Loucy (cell line): Measurements from ENCODE around the gene MAP2K3.
"Not testable (repeated sequence)": the region's sequence is repeated elsewhere in the genome, so short reads cannot be mapped to it uniquely, and the experiment has no call there.

Experiments
- H2AFZ ChIP-seq: fragments of 200-600 bp; sonication (generic); 2 replicates; pipeline ENCODE4 v1.6.0; 2016; ENCODE audit warnings: antibody characterized with exemption, mild to moderate bottlenecking, low read length, moderate library complexity
- H3F3A ChIP-seq: fragments of 200-600 bp; 2 replicates; pipeline ENCODE4 v1.6.0; 2016; ENCODE audit warnings: antibody characterized with exemption, low read depth, mild to moderate bottlenecking
- H3K27me3 ChIP-seq: fragments of 200-600 bp; sonication (generic); 2 replicates; pipeline ENCODE4 v1.6.1; 2014; ENCODE audit warnings: low read length, mild to moderate bottlenecking; ENCODE audit not compliant: insufficient read depth, poor library complexity, severe bottlenecking
- H3K36me3 ChIP-seq: fragments of 200-600 bp; sonication (generic); 2 replicates; pipeline ENCODE4 v1.6.1; 2016; ENCODE audit warnings: low read length; ENCODE audit not compliant: insufficient read depth
- H3K4me1 ChIP-seq: fragments of 200-600 bp; sonication (generic); 2 replicates; pipeline ENCODE4 v1.5.1; 2014; ENCODE audit warnings: low read length, mild to moderate bottlenecking; ENCODE audit not compliant: insufficient read depth, poor library complexity, severe bottlenecking
- H3K4me2 ChIP-seq: fragments of 200-600 bp; sonication (generic); 2 replicates; pipeline ENCODE4 v1.6.0; 2014; ENCODE audit warnings: antibody characterized with exemption, low read length, low read depth, mild to moderate bottlenecking; ENCODE audit not compliant: poor library complexity, severe bottlenecking
- H3K4me3 ChIP-seq: fragments of 200-600 bp; sonication (generic); 2 replicates; pipeline ENCODE4 v1.5.1; 2014; ENCODE audit warnings: low read length, mild to moderate bottlenecking, mixed read lengths; ENCODE audit not compliant: poor library complexity, severe bottlenecking
- H3K79me2 ChIP-seq: fragments of 200-600 bp; sonication (generic); 2 replicates; pipeline ENCODE4 v1.6.1; 2014; ENCODE audit warnings: low read length; ENCODE audit not compliant: insufficient read depth
- H3K9ac ChIP-seq: fragments of 200-600 bp; sonication (generic); 2 replicates; pipeline ENCODE4 v1.6.0; 2014; ENCODE audit warnings: mild to moderate bottlenecking, low read depth, low read length, moderate library complexity; ENCODE audit not compliant: poor library complexity, severe bottlenecking
- H3K9me2 ChIP-seq: fragments of 200-600 bp; sonication (generic); replicated peaks from 2 replicates; pipeline ENCODE4 v1.6.1; 2016; ENCODE audit warnings: low read depth, low read length, mixed read lengths
- H3K9me3 ChIP-seq: fragments of 200-600 bp; sonication (generic); 2 replicates; pipeline ENCODE4 v1.6.1; 2014; ENCODE audit warnings: mild to moderate bottlenecking, antibody characterized with exemption, low read length, low read depth; ENCODE audit not compliant: insufficient read depth
- H4K20me1 ChIP-seq: fragments of 200-600 bp; sonication (generic); 2 replicates; pipeline ENCODE4 v1.6.0; 2014; ENCODE audit warnings: antibody characterized with exemption, low read length, mild to moderate bottlenecking; ENCODE audit not compliant: insufficient read depth, poor library complexity, severe bottlenecking

Gene MAP2K3

DNA sequence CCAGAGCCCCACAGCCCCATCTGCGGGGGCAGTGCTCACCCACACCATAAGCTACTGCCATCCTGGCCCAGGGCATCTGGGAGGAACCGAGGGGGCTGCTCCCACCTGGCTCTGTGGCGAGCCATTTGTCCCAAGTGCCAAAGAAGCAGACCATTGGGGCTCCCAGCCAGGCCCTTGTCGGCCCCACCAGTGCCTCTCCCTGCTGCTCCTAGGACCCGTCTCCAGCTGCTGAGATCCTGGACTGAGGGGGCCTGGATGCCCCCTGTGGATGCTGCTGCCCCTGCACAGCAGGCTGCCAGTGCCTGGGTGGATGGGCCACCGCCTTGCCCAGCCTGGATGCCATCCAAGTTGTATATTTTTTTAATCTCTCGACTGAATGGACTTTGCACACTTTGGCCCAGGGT is 29.8 kb downstream of the MAP2K3 start:
- not testable (repeated sequence) for H3K9ac ChIP-seq, H2AFZ ChIP-seq, H3K9me2 ChIP-seq, H3K27me3 ChIP-seq, H3K36me3 ChIP-seq, H3K4me1 ChIP-seq, H3K4me3 ChIP-seq, H4K20me1 ChIP-seq, H3K79me2 ChIP-seq, H3K9me3 ChIP-seq, H3F3A ChIP-seq, H3K4me2 ChIP-seq

DNA sequence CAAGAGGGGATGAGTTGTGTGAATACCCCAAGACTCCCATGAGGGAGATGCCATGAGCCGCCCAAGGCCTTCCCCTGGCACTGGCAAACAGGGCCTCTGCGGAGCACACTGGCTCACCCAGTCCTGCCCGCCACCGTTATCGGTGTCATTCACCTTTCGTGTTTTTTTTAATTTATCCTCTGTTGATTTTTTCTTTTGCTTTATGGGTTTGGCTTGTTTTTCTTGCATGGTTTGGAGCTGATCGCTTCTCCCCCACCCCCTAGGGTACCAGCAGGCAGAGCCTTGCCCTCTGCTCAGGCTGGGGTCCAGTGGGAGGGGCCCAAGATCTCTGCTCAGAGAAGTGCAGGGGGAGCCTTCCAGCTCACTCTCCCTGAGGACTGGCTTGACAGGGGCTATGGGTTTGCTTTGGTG is 30.2 kb downstream of the MAP2K3 start:
- not testable (repeated sequence) for H3K27me3 ChIP-seq, H3K36me3 ChIP-seq, H3K9me2 ChIP-seq, H3K79me2 ChIP-seq, H3K9ac ChIP-seq, H2AFZ ChIP-seq, H3F3A ChIP-seq, H3K9me3 ChIP-seq, H4K20me1 ChIP-seq, H3K4me3 ChIP-seq, H3K4me1 ChIP-seq, H3K4me2 ChIP-seq

DNA sequence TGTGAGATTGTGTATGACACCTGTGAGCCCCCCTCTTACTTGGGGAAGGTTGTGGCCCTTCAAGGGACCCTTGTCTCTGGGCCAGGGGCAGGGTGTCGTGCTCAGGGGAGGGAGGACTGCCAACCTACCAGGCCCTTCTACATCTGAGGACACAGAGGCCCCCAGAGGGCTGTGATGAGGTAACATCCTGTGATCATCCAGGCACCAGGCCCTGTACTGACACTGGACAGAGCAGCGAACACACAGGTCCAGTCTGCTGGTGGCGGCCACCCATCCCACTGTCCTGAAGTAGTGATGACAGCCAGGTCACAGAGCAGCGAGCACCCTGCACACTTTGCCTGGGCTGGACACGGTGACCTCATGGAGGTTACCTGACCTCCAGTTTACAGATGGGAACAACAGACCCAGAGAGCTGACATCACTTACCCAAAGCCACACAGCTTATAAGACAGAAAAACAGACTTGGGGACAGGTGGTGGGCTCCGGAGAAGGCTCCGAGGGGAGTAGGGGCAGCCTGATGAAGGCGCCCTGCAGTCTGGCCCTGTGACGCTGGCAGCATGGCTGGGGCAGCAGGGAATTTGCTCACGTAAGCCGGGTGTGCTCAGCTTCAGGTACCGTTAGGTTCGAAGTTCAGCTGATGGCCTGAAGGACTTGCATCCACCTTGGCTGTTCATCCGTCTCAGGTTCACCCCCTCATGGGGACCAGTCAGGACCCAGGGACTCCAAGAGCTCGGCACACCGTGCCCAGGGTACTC is 30.9 kb downstream of the MAP2K3 start:
- not testable (repeated sequence) for H3K4me2 ChIP-seq, H3K9me3 ChIP-seq, H3K4me3 ChIP-seq, H3K36me3 ChIP-seq, H3K4me1 ChIP-seq, H3K9me2 ChIP-seq, H2AFZ ChIP-seq, H3K27me3 ChIP-seq, H3F3A ChIP-seq, H4K20me1 ChIP-seq, H3K79me2 ChIP-seq, H3K9ac ChIP-seq

DNA sequence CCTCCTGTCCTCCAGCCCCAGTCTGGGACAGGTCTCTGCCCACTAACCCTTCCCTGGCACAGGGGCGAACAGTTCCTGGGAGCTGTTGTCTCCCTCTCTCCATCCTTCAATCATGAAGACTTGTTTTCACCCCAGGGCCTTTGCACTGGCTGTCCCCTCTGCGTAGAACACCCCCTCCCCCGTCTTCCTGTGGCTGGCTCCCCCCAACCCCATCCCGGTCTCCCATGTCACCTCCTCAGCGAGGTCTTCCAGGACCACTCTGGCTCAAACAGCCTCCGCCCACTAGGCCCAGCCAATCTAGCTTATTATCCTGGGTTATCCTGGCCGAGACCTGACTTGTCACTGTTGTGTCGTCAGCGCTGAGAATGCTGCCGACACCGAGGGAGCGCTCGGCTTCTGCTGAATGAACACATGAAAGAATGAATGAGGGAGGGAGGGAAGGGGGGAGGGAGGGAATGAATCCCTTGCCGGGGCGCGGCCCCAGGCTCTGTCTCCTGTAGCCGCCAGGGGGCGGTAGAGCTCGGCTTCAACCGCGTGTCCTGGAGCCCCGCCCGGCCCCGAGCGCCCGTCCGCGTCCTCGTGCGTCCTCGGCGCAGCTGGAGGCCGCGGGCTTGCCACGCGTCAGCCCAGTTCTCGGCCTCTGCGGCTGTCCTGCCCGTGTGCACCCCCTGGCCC is 31.8 kb downstream of the MAP2K3 start:
- not testable (repeated sequence) for H3K9ac ChIP-seq, H3K4me2 ChIP-seq, H3K9me2 ChIP-seq, H2AFZ ChIP-seq, H3K36me3 ChIP-seq, H3K79me2 ChIP-seq, H3F3A ChIP-seq, H4K20me1 ChIP-seq, H3K27me3 ChIP-seq, H3K4me1 ChIP-seq, H3K4me3 ChIP-seq, H3K9me3 ChIP-seq

DNA sequence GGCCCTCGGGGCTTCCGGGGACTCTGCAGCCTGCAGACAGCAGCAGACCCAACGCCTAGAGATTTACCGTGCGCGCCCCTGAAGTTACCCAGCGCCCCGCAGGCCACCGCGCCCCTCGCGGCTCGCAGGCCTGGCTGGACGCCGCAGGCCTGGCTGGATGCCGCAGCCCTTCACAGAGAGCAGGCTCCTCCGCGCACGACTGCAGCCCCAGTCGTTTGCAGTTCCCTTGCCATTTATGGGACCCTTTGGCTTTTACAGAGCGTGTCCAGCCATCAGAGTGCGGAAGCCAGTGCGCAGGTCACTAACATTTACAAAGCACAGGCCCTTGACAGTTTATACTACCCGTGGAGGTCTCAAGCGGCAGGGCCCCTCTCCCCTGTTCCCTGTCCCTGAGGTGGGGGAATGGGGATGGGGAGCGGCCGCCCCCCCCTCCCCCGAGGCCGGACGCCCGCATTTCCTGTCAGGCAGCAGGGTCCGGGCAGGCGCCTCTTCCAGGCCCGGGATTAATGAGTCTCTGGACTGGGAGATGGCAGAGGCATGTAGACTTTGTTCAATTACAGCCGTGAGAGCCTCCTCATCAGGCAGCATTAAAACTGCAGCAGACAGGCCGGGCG is 32.5 kb downstream of the MAP2K3 start:
- not testable (repeated sequence) for H3K9me3 ChIP-seq, H3K9me2 ChIP-seq, H3K4me2 ChIP-seq, H4K20me1 ChIP-seq, H2AFZ ChIP-seq, H3K79me2 ChIP-seq, H3K9ac ChIP-seq, H3K4me1 ChIP-seq, H3K4me3 ChIP-seq, H3F3A ChIP-seq, H3K27me3 ChIP-seq, H3K36me3 ChIP-seq

DNA sequence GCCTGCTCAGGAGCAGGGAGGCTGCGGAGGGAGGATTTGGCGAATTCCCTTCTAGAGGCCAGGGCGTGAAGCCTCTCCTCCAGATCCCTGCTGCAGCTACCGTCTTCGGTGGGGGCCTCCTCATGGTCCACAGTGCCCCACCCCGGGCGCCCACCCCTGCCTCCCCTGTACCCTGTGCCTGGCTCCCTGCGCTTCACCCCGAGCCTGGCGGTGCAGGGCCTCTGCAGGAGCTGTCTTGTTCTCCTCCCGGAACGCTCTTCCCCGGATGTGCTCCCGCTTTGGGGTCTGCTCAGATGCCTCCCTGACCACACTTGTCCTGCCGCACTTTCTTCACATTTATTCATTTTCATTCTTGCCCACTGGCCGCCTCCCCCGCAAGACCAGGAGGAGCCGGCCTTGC is 33.3 kb downstream of the MAP2K3 start:
- H3K9me3 ChIP-seq, H3K79me2 ChIP-seq, H3K4me3 ChIP-seq, H4K20me1 ChIP-seq, H3K9ac ChIP-seq, H3K36me3 ChIP-seq, H2AFZ ChIP-seq, H3F3A ChIP-seq, H3K27me3 ChIP-seq, H3K4me2 ChIP-seq, H3K4me1 ChIP-seq, H3K9me2 ChIP-seq: not testable (repeated sequence)
